ENCODE measurements around the gene ZNF385A. TPM values are rescaled to one million over a fixed set of nuclear protein-coding genes. Genes with fewer than 3 reads are reported as not detected.

ZNF385A gene
- total and polyA plus RNA-seq, 2 donors (not counting 3 experiments of a cell fraction or from before 2014, with no cell fraction given): 1.6 to 7.9 TPM

DNA sequence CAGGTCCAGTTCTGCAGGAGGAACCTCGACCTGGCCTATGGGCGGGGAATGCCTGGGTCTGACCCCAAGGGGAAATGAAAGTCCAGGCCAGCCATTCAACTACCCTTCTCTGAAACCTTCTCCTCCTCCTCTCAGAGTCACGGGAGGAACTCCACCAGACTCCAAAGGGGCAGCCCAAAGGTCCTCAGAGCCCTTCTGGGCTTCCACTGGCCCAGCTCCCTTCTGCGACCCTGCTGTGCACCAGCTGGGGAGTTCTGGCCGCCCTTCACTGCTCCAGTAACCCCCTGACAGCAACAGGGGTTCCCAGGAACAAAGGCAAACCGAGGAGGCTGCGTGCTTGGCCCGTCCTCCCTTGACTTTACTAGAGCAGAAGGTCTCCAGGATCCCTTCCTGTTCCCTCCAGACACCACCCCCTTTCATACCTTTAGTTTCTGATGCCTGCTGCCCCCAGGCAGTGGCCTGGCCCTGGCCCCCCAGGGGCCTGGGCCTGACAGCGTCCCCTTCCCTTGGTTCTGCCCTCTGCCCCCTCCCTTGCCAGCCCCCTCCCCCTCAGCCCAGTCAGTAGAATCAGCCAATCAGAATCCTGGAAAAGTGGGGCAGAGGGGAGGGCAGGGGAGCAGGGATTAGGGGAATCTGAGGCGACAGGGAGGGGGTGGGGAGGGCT, 850 bp upstream of the ZNF385A start:
- POLR2A ChIA-PET: no interaction called here
- intact Hi-C loops (cut with micrococcal nuclease): no loop called here
- no TSS peak for BruUV-seq (replicated peaks)

More for the DNA sequence above, 850 bp upstream of the ZNF385A start:
- TF ChIP-seq, protein P1, sequence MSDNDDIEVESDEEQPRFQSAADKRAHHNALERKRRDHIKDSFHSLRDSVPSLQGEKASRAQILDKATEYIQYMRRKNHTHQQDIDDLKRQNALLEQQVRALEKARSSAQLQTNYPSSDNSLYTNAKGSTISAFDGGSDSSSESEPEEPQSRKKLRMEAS (IDR thresholded peaks at IDR 0.05; ENCODE audit: insufficient read depth, insufficient read length): no peak
- TF ChIP-seq EZH2 (IDR thresholded peaks at IDR 0.05; ENCODE audit: borderline replicate concordance, low read depth, low read length, severe bottlenecking) (no peak), MYC (IDR thresholded peaks at IDR 0.05; ENCODE audit: low read depth, low read length) (no peak), JUN (IDR thresholded peaks at IDR 0.05; ENCODE audit: borderline replicate concordance, insufficient read depth, insufficient read length, low read depth) (no peak), POLR2A (IDR thresholded peaks at IDR 0.05; ENCODE audit: low read depth, low read length) (no peak), GATA2 (IDR thresholded peaks at IDR 0.05; ENCODE audit: insufficient read depth, insufficient read length, low read depth, low read length) (no peak), POLR2AphosphoS5 (IDR thresholded peaks at IDR 0.05; ENCODE audit: insufficient read depth, low read depth, low read length) (no peak), FOS (IDR thresholded peaks at IDR 0.05; ENCODE audit: borderline replicate concordance, insufficient read depth, low read length) (no peak)
- TF ChIP-seq, protein P2, sequence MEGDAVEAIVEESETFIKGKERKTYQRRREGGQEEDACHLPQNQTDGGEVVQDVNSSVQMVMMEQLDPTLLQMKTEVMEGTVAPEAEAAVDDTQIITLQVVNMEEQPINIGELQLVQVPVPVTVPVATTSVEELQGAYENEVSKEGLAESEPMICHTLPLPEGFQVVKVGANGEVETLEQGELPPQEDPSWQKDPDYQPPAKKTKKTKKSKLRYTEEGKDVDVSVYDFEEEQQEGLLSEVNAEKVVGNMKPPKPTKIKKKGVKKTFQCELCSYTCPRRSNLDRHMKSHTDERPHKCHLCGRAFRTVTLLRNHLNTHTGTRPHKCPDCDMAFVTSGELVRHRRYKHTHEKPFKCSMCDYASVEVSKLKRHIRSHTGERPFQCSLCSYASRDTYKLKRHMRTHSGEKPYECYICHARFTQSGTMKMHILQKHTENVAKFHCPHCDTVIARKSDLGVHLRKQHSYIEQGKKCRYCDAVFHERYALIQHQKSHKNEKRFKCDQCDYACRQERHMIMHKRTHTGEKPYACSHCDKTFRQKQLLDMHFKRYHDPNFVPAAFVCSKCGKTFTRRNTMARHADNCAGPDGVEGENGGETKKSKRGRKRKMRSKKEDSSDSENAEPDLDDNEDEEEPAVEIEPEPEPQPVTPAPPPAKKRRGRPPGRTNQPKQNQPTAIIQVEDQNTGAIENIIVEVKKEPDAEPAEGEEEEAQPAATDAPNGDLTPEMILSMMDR (IDR thresholded peaks at IDR 0.05; ENCODE audit: extremely low read depth in 1 of 2, insufficient read depth in 1 of 2, low read depth in 1 of 2, low read length in 2 of 2): no peak
- Histone ChIP-seq H3K27ac (ENCODE audit: insufficient read depth, low read depth, low read length) (no peak overlapping the region), H3K4me1 (ENCODE audit: control insufficient read depth, extremely low read depth, insufficient read depth, low read length) (no peaks in the 10 kb centered on the region), H3K9ac (replicated peaks; ENCODE audit: extremely low read depth, insufficient read depth, low read length) (no peak overlapping the region), H3K36me3 (ENCODE audit: control insufficient read depth in 2 of 2, extremely low read depth in 1 of 2, insufficient read depth in 2 of 2, low read length in 2 of 2) (no peaks in the 10 kb centered on the region), H3K4me2 (ENCODE audit: insufficient read depth, low read length) (no peak overlapping the region), H3K27me3 (ENCODE audit: control insufficient read depth in 2 of 2, insufficient read depth in 2 of 2, low read length in 2 of 2) (no peaks in the 10 kb centered on the region), H3K79me2 (ENCODE audit: control insufficient read depth, insufficient read depth, low read length) (no peaks in the 10 kb centered on the region), H4K20me1 (replicated peaks; ENCODE audit: control insufficient read depth, extremely low read depth, insufficient read depth, low read length) (no peaks in the 10 kb centered on the region), H3K9me1 (replicated peaks; ENCODE audit: control insufficient read depth, extremely low read depth, insufficient read depth, low read length) (no peaks in the 10 kb centered on the region), H2AFZ (ENCODE audit: low read depth, low read length) (no peak overlapping the region), H3K4me3 (replicated peaks in 1 of 3; ENCODE audit: insufficient read depth in 1 of 3, low read depth in 1 of 3, low read length in 3 of 3) (no peak overlapping the region), H3K9me3 (replicated peaks; ENCODE audit: control insufficient read depth, insufficient read depth, low read length) (no peaks in the 10 kb centered on the region)
- dilution Hi-C loops (cut with MboI; ENCODE audit: extremely low pct_ligation_motif_present, low sequenced_read_pairs): no loop called here
- CTCF ChIA-PET: interaction anchor here (1.2 to 2.1 kb wide), 4 partner anchors 8 to 54 kb away, joined by 4 to 10 read pairs (median 4); no protein-coding TSS in a partner anchor
- DNase-seq (ENCODE audit: low read depth, low spot score) (no peak), FAIRE-seq (no peak)

Data from endothelial cell of umbilical vein (primary cell).